ENCODE results near the gene TCF12.

The TCF12 gene

GRCh38 chr15:57053470-57053869 lies 135.0 kb downstream of the TCF12 start:
- no peak for DNase-seq (ENCODE audit: low spot score)

- no peak for DNase-seq (ENCODE audit: low spot score)
Measured at GRCh38 chr15:57054204-57054750, 135.8 kb downstream of the TCF12 start.

GRCh38 chr15:57056357-57056756 lies 137.9 kb downstream of the TCF12 start:
- no peak for DNase-seq (ENCODE audit: low spot score)

- DNase-seq (ENCODE audit: low spot score) = no peak
Measured at GRCh38 chr15:57057134-57057930, 138.9 kb downstream of the TCF12 start.

GRCh38 chr15:57059026-57059660 lies 140.7 kb downstream of the TCF12 start:
- DNase-seq (ENCODE audit: low spot score) = no peak

- no peak for DNase-seq (ENCODE audit: low spot score)
Measured at GRCh38 chr15:57060799-57061198, 142.4 kb downstream of the TCF12 start.

GRCh38 chr15:57061281-57061680 lies 142.8 kb downstream of the TCF12 start:
- no peak for DNase-seq (ENCODE audit: low spot score)

- DNase-seq (ENCODE audit: low spot score) = no peak
Measured at GRCh38 chr15:57061696-57062095, 143.3 kb downstream of the TCF12 start.

- no peak for DNase-seq (ENCODE audit: low spot score)
Measured at GRCh38 chr15:57064033-57064432, 145.6 kb downstream of the TCF12 start.

- no peak for DNase-seq (ENCODE audit: low spot score)
Measured at GRCh38 chr15:57069423-57069822, 151.0 kb downstream of the TCF12 start.

GRCh38 chr15:57070674-57071073 lies 152.2 kb downstream of the TCF12 start:
- no peak for DNase-seq (ENCODE audit: low spot score)

GRCh38 chr15:57079446-57079845 lies 161.0 kb downstream of the TCF12 start:
- no peak for DNase-seq (ENCODE audit: low spot score)

- DNase-seq (ENCODE audit: low spot score) = no peak
Measured at GRCh38 chr15:57079931-57080620, 161.6 kb downstream of the TCF12 start.

GRCh38 chr15:57082054-57082728 lies 163.7 kb downstream of the TCF12 start:
- DNase-seq (ENCODE audit: low spot score) = no peak

GRCh38 chr15:57084192-57084591 lies 165.7 kb downstream of the TCF12 start:
- DNase-seq (ENCODE audit: low spot score) = no peak

GRCh38 chr15:57085267-57085666 lies 166.8 kb downstream of the TCF12 start:
- DNase-seq (ENCODE audit: low spot score) = no peak

- no peak for DNase-seq (ENCODE audit: low spot score)
Measured at GRCh38 chr15:57086857-57087427, 168.5 kb downstream of the TCF12 start.

GRCh38 chr15:57089815-57090495 lies 171.5 kb downstream of the TCF12 start:
- no peak for DNase-seq (ENCODE audit: low spot score)

GRCh38 chr15:57090496-57090859 lies 172.0 kb downstream of the TCF12 start:
- no peak for DNase-seq (ENCODE audit: low spot score)

- no peak for DNase-seq (ENCODE audit: low spot score)
Measured at GRCh38 chr15:57091636-57092035, 173.2 kb downstream of the TCF12 start.

- DNase-seq (ENCODE audit: low spot score) = no peak
Measured at GRCh38 chr15:57092252-57092651, 173.8 kb downstream of the TCF12 start.

Measured in CD4-positive, alpha-beta T cell treated with Interleukin-2 at 100 ng/mL for 4 hours (primary cell).